Non-pigmented ciliary epithelial cell (primary cell): ENCODE measurements around the gene CLGN.
"Not testable (repeated sequence)": the region's sequence is repeated elsewhere in the genome, so short reads cannot be mapped to it uniquely, and the experiment has no call there.

Experiments
- DNase-seq: peaks from one replicate; pipeline ENCODE4 v3.0.0-alpha.2; 2010; ENCODE audit warnings: low read depth

Gene CLGN, protein sequence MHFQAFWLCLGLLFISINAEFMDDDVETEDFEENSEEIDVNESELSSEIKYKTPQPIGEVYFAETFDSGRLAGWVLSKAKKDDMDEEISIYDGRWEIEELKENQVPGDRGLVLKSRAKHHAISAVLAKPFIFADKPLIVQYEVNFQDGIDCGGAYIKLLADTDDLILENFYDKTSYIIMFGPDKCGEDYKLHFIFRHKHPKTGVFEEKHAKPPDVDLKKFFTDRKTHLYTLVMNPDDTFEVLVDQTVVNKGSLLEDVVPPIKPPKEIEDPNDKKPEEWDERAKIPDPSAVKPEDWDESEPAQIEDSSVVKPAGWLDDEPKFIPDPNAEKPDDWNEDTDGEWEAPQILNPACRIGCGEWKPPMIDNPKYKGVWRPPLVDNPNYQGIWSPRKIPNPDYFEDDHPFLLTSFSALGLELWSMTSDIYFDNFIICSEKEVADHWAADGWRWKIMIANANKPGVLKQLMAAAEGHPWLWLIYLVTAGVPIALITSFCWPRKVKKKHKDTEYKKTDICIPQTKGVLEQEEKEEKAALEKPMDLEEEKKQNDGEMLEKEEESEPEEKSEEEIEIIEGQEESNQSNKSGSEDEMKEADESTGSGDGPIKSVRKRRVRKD

GRCh38 chr4:140427106-140427918 is at the start of gene CLGN:
Gene CLGN, minus strand, starts transcription at chr4:140427648. Its CDS starts 14,570 bp downstream, at chr4:140413078.
- peak; percentile 6 for DNase-seq

GRCh38 chr4:140472156-140472555 is 44.7 kb upstream of the CLGN start:
- DNase-seq, result no peak

GRCh38 chr4:140469791-140470733 is 42.6 kb upstream of the CLGN start:
- no peak for DNase-seq

- no peak for DNase-seq
Measured at GRCh38 chr4:140466146-140466545, 38.7 kb upstream of the CLGN start.

DNA sequence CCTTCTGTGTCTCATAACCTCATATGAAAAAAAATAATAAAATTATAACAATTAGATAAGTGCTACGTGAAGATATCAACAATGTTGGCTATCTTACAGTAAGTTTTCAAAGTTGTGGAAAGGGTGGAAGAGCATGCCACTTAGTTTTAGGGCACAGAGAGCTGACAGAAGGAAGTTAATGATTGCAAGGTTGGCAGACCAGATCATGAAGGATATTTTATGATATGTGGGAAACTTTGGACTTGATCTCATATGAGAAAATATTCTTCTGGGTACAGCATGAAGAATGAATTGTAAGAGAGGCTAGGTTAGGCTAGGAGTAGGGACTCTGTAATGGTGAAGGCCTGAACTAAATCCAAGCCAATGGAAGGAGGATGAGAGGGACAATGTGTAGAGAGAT is 36.2 kb upstream of the CLGN start:
- no peak for DNase-seq

GRCh38 chr4:140463182-140463581 is 35.7 kb upstream of the CLGN start:
- DNase-seq, result no peak

DNA sequence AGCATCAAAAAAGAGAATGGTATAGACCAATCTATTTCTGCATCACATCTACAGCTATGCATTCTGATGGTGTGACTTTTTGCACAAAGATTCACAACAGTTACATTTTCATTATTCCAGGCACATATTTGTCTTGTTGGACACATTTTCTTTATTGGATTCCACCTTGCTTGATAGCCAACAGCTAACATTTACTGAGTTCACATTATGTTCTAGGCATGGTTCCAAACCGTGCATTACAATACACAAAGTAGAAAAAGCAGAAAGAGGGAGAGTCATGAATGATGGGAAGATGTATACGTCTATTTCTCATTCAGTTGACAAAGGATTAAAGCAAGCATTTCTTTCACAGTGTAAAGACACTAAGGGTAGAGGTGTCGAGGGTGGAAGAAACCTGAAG is 22.9 kb upstream of the CLGN start:
- DNase-seq, result no peak

DNA sequence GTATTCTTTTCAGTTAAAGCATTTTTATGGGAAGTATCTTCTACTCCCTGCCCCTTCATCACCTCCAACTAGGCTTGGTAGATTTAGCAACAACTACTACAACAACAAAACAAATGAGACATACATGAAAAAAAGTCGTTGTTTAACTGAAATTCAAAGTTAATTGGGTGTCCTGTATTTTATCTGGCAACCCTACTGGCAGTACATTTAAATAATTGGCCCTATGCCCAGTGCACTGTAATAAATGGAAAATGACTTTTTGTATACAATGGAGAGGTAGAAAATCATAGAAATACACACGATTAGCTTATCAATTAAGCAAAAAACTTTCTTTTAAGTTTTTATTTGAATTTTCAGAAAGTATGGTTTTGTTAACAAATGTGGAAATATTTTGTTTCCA is 21.4 kb upstream of the CLGN start:
- DNase-seq, result no peak

DNA sequence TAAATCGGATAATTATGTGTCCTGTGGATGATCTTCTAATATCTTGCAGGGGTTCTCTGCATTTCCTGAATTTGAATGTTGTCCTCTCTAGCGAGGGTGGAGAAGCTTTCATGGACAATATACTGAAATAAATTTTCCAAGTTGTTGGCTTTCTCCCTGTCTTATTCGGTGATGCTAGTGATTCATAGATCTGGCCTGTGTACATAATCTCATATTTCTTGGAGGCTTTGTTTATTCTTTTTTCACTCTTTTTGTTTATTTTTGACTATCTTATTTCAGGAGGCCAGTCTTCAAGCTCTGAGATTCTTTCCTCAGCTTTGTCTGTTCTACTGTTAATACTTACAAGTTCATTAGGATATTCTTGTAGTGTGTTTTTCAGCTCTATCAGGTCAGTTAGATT is 20.7 kb upstream of the CLGN start:
- no peak for DNase-seq

DNA sequence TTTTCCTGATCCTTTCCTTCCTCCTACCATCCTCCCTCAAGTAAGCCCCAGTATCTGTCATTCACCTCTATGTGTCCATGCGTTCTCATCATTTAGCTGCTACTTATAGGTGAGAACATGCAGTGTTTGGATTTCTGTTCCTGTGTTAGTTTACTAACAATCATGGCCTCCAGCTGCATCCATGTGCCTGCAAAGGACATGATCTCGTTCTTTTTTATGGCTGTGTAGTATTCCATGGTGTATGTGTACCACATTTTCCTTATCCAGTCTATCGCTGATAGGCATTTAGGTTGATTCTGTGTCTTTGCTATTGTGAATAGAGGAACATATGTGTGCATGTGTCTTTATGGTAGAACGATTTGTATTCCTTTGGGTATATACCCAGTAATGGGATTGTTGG is 16.9 kb upstream of the CLGN start:
- not testable (repeated sequence) for DNase-seq

- DNase-seq, result no peak
Measured at GRCh38 chr4:140439644-140440142, 12.2 kb upstream of the CLGN start.

GRCh38 chr4:140427919-140428471 is 547 bp upstream of the CLGN start:
- DNase-seq, result no peak

- no peak for DNase-seq
Measured at GRCh38 chr4:140426610-140427105, 790 bp downstream of the CLGN start.

DNA sequence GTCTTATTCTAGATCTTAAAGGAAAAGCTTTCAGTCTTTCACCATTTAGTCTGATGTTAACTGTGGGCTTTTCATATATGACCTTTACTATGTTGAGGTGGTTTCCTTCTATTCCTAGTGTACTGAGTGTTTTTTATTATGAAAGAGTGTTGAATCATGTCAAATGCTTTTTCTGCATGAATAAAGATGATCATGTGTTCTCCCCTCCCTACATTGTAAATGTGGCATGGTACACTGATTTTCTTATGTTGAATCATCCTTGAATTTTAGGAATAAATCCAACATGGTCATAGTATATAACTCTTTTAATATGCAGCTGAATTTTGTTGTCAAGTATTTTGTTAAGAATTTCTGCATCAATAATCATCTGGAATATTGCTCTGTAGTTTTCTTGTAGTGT is 4.3 kb downstream of the CLGN start:
- DNase-seq, result peak; percentile 3

DNA sequence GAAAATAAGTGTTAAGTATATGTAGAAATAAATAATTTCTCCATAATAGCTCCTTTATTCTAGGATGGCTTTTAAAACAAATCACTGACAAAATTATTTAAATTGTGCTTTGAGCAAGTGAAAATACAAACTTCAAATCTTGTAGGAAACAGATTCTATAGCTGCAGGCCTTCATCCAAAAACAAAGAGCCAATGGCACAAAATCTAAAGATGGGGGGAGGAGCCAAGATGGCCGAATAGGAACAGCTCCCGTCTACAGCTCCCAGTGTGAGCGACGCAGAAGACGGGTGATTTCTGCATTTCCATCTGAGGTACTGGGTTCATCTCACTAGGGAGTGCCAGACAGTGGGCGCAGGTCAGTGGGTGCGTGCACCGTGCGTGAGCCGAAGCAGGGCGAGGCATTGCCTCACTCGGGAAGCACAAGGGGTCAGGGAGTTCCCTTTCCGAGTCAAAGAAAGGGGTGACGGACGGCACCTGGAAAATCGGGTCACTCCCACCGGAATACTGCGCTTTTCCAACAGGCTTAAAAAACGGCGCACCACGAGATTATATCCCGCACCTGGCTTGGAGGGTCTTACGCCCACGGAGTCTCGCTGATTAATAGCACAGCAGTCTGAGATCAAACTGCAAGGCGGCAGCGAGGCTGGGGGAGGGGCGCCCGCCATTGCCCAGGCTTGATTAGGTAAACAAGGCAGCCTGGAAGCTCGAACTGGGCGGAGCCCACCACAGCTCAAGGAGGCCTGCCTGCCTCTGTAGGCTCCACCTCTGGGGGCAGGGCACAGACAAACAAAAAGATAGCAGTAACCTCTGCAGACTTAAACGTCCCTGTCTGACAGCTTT is 14.1 kb downstream of the CLGN start:
- DNase-seq, result not testable (repeated sequence)

DNA sequence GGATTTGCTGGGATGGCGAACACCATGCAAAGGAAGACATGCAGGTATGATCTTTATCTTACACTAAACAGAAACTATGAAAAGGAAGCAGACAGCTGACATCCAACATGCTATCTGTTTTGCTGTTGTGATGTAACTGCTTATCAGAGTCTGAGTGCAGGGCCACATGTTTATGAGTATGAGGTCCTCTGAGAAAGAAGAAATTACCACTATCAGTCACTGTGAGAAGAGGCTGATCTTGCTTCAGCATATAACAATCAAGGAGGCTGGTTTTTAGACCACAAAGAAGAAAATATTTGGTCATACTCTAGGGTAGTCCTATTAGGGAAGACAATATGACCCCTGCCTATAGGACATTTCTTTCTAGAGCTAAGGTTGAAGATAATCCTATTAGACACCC is 18.5 kb downstream of the CLGN start:
- DNase-seq, result no peak

- no peak for DNase-seq
Measured at GRCh38 chr4:140406292-140406691, 21.2 kb downstream of the CLGN start.

DNA sequence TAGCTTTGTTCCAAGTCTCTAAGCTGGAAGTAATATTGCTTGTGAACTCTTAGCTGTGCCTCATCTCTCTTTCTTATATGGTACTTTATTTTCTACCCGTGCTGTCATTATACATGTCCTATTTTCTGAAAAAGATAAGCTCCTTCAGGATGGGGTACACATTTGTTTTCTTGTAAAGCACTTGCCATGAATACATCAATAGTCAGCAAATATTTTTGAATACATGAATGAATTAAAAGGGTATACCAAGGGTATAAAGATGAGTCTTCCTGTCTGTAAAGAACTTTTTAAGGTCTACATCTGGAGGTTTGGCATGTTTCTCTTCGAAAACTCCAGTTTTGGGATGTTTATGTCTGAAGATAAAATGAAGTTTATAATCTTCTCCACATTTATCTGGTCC is 27.3 kb downstream of the CLGN start:
- DNase-seq, result no peak

DNA sequence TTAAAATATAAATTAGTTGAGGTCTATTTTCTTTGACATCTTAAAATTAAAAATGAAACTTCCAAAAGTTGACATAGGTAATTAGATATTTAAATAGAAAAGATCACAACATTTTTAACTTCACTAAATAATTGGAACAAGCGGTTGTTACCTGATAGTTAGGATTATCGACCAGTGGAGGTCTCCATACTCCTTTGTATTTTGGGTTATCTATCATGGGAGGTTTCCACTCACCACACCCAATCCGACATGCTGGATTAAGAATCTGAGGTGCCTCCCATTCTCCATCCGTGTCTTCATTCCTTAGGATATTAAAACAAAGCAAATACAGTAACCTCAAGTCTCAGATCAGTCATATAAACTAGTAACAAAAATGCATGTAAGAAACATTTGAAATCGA is 31.8 kb downstream of the CLGN start:
- DNase-seq, result no peak

GRCh38 chr4:140388015-140388414 is 39.4 kb downstream of the CLGN start:
- no peak for DNase-seq
